HTR-8/SVneo (cell line): Measurements from ENCODE around the gene IGSF21.

Source experiments
- DNase-seq: peaks from one replicate; pipeline ENCODE4 v3.0.0; 2011; ENCODE audit warnings: low spot score, mixed read lengths; ENCODE audit not compliant: insufficient read length
- FAIRE-seq: peaks from 2 replicates; lab custom pipeline; 2011; peaks lifted over from hg19 to GRCh38; lab: Jason Lieb, UNC

Gene IGSF21

DNA sequence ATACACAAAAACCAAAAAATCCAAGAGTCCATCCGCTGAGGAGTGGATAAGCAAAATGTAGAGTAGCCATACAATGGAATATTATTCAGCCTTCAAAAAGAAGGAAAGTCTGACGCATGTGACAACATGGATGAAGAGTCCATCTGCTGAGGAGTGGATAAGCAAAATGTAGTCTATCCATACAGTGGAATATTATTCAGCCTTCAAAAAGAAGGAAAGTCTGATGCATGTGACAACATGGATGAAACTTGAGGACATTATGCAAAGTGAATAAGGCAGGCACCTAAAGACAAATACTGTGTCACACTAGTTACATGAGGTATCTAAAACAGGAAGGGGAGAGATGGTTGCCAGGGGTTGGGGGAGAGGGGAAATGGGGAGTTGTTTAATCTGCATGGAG lies 14.0 kb upstream of the IGSF21 start:
- DNase-seq = no peak
- no peak for FAIRE-seq

DNA sequence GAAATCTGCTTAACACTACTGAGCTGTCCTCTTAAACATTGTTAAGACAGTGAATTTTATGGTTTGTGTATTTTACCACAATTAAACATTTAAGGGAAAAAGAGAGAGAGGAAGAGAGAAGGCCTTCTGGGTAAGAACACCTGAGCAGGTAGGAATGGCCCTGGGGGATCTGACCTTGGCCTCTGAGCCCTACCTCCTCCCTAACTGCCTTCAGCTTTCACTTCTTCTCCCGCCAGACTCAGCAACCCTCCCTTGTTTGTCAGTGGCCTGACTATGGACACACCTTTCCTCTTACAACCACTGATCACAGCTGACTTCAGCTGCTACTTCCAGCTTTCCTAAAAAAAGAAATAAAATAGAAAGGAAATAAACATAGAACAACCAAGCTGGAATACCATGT lies 13.5 kb upstream of the IGSF21 start:
- no peak for DNase-seq
- no peak for FAIRE-seq

DNA sequence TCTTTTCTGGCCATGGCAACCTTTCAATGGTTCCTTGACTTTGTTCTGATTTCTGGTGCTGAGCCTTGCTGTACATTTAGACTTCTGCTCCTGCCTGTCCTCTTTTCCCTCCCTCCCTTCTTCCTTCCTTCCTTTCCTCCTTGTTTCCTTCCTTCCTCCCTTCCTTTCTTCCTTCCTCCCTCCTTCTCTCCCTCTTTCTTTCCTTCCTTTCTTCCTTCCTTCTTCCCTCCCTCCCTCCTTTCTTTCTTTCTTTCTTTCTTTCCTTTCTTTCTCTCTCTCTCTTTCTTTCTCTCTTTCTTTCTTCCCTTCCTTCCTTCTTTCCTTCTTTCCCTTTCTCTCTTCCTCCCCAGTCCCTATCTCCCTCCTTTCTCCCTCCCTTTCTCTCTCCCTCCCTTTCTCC lies 10.4 kb upstream of the IGSF21 start:
- DNase-seq (no peak), FAIRE-seq (no peak)

DNA sequence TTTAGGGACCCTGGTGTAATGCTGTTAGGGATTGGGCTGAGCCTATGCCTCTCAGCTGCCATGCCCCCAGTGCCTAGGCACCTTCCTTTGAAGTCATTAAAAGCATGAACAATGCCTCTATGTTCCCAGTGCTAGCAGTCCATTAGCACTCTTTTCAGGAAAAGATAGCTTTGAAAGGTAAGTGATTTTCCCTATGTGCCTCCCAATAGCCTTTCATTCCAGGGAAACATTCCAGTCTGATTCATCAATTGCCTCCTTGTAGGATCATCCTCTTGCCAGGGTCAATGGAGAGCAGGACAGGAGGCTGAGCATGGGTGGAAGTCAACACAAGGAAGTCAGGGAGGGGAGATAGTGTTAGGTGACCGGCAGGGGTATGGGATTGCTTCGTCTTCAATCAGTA lies 8.6 kb upstream of the IGSF21 start:
- DNase-seq (no peak), FAIRE-seq (no peak)

DNA sequence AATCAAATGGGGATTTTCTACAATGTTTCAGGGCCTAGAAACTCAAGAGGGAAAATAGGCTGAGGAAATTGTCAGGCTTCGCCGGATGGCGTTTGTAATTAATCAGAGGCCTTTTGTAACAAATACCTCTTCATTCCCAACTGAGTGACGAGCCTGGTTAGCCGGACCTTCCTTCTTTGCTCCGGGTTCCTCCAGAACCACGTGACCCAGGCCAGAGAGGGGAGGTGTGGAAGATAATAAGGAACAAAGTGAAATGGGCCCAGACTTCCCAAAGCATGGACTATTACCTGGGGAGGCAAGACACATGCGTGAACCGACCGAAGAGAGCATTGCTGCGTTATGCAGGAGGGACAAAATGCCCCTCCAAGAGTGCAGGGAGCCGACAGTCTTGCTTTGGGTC lies 7.5 kb upstream of the IGSF21 start:
- FAIRE-seq (no peak), DNase-seq (no peak)

DNA sequence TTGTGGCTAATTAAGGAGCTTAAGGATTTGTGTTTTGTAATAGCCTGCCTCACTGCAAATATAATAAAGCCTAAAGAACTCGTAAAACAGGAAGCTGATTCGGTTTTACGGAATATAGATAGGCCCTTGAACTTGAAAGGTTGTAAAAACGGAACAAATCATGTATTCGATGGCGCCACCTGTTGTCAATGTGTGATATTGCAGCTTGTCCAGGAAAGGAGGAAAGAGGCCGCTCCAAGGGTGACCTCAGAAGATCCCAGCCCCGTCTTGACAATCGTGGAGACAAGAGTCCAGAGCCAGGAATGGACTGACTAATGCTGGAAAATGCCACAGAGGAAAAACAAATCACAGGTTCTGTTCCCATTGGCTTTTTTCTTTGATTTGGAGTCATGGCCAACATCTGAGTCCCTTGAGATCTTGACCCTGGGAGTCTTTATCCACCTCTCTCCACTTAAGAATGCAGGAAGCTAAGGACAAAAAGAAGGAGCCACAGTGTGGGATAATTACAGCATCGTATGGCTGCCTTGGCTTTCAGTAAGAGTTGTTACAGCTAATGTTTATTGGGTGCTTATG lies 7.0 kb upstream of the IGSF21 start:
- DNase-seq (peak; percentile 45), FAIRE-seq (no peak)

DNA sequence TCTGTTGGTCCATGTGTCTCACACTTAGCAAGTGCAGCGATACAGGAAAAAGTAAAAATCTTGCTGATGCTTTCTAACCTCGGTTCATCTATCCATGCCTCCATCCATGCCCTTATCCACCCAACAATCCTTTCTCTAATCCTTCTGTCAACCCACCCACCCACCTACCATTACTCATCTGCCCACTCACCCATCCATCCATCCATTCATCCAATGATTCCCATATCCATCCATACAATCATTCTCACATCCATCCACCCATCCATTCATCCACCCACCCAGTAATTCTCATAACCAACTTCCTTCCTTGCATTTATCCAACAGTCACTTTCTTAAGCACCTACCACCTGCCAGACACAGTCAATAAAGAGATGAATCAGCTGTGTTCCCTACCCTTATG lies 6.1 kb upstream of the IGSF21 start:
- no peak for DNase-seq
- no peak for FAIRE-seq

DNA sequence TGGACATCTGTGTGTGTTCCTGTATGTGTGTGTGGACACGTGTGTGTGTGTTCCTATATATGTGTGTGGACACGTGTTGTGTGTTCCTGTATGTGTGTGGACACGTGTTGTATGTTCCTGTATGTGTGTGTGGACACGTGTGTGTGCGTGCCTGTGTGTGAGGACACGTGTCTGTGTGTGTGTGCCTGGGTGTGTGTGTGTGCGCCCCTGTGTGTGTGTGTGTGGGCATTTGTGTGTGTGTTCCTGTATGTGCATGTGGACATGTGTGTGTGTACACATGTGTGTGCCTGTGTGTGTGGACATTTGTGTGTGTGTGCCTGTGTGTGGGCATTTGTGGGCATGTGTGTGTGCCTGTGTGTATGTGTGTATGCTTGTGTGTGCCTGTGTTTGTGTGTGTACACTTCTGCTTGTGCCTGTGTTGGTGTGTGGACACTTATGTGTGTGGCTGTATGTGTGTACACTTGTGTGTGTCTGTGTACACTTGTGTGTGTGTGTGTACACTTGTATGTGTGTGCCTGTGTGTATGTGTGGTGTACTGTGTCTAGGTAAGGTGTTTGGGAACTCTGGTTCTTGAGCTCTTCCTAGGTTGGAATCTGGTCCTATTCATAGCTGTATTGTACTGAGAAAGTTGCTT lies 3.7 kb upstream of the IGSF21 start:
- DNase-seq (no peak), FAIRE-seq (peak; percentile 52)

DNA sequence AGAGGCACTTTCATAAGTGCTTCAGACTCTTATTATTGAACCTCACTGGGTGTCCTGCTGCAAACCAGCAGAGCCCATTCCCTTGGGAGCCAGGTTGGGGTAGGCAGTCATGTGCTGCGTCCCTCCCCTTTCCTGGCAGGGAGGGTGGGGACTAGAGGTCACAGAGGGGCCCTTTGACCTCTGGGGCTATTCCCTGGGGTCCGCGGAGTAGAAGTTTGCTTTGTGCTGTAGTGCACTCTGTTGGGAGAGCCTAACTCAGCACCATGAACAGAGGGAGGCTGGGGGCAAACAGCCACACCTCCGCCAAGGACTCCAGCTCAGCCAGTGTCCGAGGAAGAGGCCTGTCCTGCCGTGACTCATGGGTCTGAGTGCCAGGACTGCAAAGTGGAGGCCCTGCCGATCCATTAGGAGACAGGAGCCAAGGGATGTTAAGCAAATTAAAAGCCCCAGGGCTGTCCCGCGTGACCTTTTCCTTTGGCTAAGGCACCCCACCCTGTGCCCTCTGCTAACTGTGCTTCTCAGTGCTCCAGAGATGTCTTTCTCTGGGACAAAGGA lies 3.0 kb upstream of the IGSF21 start:
- FAIRE-seq = no peak
- DNase-seq = peak; percentile 6

DNA sequence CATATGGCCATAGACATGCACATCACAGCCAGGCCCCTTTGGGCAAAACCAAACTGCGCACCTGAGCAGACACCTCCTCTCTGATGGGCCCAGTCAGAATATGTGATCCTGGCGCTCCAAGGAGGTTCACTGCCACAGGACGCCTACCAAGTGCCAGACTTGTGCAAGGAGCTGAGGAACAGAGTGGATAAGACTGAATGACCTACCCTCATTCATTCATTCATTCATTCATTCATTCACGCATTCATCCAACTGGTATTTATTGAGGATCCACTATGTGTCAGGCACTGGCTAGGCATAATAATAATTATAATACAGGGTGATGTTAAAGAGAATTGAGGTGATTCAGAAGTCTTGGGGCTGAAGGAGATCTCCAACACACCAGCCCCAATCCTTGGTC lies 2.4 kb upstream of the IGSF21 start:
- no peak for FAIRE-seq
- DNase-seq = no peak

DNA sequence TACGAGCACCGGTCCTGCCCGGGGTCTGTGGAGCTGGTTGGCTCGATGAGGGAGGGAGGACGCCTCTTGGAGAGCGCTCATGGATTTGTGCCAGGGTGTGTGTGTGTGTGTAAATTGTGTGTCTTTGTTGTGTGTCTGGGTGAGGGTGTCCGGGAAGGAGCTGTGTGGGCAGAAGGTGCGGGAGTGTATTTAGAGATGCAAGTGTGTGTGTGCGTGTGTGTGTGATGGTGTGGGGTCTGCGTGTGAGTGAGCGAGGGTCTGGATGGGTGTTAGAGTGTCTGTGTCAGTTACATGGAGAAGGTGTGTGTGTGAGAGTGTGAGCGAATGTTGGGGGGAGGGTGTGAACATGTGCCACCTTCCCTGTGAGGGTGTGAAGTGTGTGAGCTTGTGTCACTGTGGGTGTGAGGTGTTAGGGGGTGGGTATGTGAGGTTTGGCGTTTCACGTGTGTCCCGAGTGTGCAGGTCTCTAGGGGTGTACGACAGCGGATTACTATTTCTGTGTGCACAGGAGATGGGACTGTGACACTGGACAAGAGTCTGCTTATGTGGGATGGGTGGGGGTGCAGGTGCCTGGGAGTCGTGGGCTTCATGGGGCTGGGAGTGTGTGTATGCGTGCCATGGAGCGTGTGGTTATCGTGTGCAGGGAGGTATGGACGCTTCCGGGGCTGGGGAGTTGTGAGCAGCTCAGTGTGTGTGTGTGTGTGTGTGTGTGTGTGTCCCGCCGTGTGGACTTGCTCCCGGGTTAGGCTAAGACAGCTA lies 880 bp downstream of the IGSF21 start:
- DNase-seq (no peak), FAIRE-seq (peak; percentile 4)

DNA sequence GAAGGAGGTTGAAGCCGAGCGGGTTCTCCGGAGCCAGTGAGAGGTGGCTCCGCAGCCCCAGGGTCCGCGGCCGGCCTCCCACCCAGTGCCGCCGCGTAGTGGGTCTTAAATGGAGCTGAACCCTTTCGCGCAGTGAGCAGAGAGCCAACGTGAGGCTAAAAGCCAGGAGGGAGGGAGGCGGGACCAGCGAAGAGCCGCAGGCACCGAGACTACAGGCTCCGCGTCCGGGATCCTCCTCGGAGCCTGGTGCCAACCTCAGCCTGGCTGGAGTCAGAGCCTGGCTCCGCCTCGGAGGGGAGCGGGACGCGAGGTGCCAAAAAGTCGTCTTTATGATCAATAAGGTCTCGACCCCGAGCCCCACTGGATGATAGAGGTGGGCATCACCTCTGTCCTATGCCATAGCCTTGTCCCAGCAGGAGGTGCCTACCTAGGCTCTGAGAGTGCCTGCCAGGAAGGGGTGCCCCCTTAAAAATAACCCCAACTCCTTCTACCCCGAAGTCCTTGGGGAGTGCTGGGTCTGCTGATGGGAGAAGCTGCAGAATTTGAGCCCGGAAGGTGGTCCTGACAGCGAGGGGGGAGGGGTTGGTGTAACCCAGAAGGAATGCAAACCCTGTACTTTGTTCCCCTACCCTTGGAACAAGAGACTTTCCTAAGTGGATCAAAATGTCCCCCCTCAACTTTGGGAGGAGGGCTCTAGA lies 1.6 kb downstream of the IGSF21 start:
- DNase-seq = no peak
- no peak for FAIRE-seq

DNA sequence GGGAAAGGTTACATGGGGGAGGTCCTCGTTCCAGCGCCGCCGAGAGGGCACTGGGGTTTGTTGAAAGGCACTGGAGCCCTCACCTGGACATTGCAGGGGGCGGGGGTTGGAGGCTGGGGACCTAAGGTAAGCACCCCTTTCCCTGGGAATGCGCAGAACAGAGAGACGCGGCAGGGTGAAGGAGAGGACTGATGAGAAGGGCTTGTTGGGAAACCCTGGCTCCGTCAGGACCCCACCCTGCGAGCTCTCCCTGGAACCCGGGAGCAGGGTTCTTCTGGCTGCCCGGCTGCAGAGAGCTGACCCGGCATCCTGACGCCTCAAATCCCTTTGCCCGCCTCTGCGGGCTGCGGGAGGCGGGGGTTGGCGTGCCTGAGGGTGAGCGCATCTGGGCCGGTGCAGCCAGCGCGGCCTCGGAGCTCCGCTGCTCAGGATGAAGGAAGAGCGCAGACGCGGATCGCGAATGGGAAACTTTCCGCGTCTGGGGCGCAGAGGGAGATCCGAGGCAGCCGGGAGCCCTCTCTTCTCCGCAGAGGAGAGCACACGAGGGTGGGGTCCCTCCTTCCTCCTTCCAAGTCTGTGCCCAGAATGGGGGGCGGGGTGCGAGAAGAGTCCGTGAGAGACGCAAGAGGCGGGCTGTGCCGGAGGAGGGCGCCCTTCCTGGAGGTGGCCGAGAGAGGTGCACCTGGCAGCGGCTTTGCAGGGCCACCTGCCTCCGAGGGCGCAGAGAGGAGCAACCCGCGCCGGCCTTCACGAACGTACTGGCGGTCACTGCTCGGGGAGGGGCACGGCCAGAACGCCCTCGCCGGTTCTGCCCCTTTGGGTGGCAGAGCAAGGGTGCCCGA lies 2.4 kb downstream of the IGSF21 start:
- FAIRE-seq = no peak
- no peak for DNase-seq

DNA sequence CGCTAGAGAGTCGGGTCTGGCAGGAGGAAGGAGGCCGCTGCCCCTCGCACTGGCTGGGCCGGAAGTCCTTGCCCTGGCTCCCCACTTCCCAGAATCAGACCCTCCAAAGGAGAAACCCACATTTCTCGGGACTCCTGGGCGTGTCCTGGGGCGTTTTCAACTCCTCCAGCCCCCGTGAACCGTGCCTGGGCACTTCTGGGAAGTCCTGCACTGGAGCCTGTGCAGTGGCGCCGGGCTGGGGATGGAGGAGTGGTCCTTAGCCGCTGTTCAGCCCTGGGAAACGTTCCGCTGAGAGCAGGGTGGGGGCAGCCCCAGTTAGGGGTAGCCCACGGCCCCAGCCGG lies 3.0 kb downstream of the IGSF21 start:
- FAIRE-seq (no peak), DNase-seq (no peak)

DNA sequence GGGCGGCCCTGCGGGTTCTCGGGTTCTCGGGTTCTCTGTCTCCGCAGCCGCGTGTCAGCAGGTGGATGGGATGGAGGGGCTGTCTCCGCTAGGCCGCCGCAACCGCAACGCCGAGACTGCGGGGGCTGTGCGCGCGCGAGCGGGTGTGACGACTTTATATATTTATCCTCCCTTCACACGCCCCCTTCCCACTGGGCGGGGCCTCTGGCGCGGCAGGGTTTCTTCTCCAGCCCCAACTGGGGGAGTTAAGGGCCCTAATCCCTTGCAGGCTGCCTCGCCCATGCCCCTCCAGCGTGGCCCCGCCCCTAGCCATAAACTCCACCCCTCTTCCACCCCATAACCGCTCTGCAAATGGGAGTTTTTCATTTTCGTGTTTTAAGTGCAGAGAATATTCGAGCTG lies 3.4 kb downstream of the IGSF21 start:
- DNase-seq = no peak
- FAIRE-seq = no peak

DNA sequence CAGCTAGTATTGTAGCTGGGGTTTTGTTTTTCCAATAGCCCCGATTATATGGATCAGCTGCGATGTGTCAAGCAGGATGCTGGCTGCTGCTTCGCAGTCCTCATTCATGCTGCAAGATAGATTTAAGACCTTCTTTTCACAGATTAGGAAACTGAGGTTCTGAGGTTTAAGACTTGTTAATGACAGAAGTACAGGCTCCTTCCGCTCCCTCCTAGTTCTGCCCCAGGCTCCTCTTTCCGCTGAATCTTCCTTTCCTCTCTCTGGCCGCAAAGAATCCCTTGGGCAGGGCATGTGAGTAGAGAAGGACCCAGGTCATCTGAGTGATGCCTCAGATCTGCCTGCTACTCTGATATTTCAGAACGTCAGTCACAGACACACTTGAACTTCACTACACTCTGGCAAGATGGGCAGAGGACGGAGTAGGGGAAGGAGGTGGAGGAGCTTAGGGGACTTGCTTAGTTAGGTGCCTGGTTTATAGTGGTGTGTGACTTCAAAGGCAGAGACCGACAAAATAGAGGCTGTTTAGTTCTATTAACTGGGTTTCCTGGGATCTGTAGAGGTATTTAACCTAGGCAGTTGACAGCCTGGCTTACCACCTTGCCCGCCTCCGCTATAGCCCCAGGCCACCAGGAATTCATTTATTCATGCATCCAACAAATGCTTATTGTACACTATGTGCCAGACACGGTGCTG lies 4.2 kb downstream of the IGSF21 start:
- no peak for FAIRE-seq
- no peak for DNase-seq

DNA sequence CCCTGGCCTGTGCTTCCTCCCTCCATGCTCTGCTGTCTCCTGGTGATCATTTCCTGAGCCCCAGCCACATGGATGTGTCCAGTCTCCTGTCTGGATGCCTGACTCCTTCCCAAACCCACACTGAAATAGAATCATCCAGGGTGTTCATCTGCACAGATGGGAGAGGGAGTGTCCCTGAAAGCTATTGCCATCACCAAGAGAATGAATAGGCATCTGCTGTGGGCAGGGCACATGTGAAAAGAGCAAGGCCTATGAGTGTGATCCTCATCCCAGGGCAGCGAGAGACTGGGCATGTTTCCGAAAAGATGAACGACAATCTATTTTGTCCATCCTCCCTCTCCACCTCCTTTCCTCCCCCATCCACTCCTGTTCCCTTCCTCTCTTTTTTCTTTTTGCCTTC lies 5.0 kb downstream of the IGSF21 start:
- no peak for FAIRE-seq
- no peak for DNase-seq

DNA sequence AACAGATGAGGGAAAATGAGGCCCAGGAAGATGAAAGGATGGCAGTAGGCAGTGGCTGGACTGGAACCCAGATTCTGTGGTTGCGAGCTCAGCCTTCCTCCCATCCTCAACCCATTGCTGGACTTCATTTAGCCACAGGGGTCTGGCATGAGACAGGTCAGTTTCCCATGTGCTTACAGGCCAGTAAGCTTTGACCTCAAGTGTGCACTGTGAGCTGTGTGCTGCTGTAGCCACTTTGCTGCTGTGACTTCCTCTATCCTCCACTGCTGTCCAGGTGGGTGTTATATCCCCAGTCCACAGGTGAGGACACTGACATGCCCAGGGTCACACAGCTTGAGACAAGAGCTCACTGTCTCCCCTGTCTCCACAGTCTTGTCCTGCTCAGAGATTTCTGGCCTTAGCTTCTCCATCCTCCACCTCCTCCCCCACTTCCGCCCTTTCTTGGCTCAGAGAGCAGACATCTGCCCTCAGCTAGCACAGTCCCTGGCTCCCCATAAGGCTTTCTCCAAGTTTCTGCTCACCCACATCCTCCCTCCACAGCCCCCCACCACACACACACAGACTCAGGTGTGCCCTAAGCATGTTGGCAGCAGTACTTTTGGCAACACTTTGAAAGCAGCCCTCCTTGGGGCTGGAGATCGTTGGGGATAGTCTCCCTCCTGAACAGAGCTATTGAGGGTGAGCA lies 7.3 kb downstream of the IGSF21 start:
- FAIRE-seq (no peak), DNase-seq (no peak)

DNA sequence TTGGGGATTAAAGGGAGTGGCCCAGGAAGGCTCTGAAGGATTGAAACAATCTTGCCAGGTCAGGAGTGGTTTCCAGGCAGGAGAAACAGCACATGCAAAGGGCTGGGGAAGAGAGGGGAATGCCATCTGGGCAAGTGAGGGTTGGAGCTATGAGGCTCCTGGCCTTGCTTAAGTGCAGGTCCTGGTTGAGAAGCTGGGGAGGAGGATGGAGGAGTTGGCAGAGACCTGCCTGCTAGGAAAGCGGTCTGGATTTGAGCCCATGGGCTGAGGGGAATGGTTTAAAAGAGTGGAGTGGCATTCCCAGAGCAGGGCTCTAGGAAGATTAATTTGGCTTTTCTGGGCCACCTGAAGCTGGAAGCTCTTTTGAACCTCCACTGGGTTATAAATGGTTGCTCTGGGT lies 9.2 kb downstream of the IGSF21 start:
- no peak for FAIRE-seq
- DNase-seq = no peak
